ENCODE data around the gene B3GNT8.
A peak's percentile ranks its signal among the peaks of the same experiment; 100 is the strongest.
"Not testable (repeated sequence)": the region's sequence is repeated elsewhere in the genome, so short reads cannot be mapped to it uniquely, and the experiment has no call there.

B3GNT8 gene

DNA sequence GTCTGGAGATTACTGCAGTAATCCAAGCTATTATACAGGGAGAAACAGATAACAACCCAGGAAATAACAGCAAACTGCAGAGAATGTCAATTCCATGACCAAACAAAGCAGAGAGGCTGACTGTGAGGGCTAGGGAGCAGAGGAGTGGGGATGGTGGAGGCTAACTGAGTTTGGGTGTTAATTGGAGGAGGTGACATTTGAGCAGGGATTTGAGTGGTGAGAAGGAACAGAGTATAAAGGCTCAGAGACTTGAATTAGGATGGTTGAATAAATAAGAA lies 9.4 kb upstream of the B3GNT8 start:
- DNase-seq, result no peak

DNA sequence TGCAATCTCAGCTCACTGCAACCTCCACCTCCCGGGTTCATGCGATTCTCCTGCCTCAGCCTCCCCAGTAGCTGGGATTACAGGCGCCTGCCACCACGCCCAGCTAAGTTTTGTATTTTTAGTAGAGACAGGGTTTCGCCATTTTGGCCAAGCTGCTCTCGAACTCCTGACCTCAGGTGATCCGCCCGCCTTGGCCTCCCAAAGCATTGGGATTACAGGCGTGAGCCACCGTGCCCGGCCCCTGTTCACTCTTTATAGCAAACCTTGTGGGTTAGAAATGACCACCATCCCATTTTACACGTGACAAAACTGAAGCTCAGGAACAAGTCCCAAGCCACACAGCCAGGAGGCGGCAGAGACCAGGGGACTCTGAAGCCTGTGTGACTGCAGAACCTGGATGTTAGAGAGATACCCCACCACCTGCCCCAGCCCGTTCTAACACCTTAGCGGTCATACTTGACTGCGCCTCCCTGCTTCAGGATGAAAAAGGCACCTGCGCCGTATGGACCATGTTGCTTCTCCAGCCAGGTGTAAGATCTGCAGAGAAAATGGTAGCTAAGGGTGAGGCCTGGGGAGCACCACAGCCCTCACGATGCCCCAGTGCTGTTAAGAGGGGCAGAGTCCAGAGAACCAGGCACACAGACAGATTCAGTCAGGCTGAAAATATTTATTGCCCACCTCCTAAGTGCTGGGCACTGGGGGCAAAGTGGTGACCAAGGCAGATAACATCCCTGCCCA lies 8.9 kb upstream of the B3GNT8 start:
- no peak for DNase-seq

DNA sequence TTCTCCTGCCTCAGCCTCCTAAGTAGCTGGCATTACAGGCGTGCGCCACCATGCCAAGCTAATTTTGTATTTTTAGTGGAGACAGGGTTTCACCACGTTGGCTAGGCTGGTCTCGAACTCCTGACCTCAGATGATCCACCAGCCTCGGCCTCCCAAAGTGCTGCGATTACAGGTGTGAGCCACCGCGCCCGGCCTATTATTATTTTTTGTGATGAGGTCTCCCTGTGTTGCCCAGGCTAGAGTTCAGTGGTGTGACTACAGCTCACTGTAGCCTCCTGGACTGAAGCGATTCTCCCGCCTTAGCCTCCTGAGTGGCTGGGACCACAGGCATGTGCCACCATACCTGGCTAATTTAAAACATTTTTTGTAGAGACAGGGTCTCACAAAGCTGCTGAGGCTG lies 8.2 kb upstream of the B3GNT8 start:
- DNase-seq, result not testable (repeated sequence)

DNA sequence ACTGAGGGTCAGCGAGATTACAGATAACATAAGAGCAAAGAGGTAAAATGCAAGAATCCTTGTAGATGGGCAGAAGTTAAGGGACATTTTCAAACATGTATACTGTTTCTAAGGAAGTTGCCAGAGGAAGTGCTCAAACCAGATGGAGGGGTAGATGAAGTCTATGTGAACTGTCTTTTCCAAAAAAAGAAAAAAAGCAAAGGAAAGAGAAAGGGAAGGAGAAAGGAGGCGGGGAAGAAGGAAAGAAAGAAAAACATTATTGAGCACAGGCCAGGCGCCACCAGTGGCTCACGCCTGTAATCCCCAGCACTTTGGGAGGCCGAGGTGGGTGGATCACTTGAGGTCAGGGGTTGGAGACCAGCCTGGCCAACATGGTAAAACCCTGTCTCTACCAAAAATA lies 7.3 kb upstream of the B3GNT8 start:
- no peak for DNase-seq

DNA sequence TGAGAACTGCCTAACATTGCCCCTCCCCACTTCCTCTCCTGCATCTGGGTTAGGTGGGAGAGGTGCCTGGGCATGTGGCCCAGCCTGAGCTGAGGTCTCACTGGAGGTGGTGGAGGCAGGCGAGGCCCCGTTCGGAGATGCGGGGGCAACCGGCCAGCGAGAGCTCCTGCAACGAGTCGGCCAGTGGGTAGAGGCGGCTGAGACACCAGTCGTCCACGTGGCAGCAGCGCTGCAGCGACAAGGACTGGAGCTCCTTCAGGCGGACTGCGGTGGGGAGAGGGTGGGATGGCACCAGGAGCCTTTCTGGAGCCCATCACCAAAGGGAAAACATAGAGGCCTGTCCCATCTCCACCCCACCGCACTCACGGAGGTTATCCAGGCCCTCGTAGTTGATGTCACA lies 6.0 kb upstream of the B3GNT8 start:
- no peak for DNase-seq

DNA sequence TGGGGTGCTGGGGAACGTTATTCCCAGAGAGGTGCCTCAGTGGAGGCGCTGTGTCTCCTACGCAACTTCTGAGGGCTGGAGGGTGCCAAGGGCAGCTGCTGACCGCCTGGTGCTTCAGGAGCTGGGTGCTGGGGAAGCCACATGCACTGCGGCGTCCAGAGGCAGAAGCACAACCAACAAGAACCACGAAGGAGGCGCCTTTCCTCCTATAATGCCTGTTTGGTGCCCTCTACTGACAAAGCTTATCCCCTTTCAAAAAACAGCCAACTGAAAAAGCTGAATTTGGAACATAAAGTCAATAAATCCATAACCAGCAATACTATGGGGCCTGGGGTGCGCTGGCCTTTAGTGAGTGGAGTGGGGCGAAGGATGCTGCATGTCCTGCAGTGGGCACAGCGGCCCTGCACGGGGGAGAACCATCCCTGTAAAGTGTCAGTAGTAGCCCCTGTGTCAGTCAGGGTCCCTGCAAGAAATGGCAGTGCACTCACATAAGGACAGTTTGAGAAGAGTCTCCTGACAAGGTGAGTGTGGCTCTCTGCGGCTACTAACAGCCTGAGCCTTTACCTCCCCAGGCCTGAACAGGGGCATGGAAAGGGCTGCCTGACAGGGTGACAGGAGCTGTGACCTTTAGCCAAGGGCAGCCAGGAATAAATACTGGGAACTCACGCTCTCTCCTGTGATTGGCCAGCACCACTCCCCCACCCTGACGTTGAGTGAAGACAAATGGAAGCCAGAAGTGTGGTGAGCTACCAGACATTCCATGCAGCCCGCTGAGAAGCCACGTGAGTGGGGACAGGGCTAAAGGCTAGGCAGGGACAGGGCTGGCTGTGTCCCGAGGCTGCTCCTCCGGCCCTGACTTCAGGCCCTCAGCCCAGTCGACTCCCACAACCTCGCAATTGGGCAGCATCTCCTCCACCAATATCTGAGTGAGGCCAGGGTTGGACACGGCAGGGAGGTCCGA lies 4.5 kb upstream of the B3GNT8 start:
- peak; percentile 28 to 34 for DNase-seq

DNA sequence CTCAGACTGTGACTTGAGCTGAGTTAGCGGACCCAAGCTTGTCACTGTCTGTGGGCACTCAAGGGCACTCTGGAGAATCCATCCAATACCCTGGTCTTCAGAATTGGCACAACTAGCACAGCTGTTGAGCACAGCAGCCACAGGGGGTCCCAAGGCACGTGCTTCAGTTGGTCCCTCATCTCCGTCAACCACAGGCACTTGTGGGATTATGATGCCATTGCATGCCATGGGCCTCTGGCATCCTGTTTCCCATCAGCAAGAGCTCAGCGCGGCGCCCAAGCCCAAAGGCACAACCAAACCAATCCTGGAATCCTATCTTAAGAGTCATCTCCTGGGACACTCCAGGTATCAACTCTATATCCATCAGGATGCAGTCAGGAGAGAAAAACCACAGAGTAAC lies 3.7 kb upstream of the B3GNT8 start:
- DNase-seq, result no peak

DNA sequence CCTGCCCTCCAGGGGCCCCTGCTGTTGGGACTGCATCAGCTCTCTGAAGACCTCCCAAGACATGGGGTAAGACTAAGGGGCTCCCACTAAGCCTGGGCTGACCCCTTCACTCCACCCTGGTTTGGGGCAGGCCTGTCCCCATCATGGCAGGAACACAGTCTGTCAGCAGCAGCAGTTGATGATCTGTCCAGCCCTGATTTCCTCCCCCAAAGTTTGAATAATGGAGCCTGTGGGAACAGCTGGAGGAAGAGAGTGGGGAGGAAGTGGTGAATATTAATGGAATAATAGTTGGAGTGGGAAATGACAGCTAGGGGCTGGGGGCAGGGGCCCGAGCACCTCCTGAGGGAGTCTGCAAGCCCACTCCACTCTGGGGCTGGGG lies 1.3 kb upstream of the B3GNT8 start:
- no peak for DNase-seq

DNA sequence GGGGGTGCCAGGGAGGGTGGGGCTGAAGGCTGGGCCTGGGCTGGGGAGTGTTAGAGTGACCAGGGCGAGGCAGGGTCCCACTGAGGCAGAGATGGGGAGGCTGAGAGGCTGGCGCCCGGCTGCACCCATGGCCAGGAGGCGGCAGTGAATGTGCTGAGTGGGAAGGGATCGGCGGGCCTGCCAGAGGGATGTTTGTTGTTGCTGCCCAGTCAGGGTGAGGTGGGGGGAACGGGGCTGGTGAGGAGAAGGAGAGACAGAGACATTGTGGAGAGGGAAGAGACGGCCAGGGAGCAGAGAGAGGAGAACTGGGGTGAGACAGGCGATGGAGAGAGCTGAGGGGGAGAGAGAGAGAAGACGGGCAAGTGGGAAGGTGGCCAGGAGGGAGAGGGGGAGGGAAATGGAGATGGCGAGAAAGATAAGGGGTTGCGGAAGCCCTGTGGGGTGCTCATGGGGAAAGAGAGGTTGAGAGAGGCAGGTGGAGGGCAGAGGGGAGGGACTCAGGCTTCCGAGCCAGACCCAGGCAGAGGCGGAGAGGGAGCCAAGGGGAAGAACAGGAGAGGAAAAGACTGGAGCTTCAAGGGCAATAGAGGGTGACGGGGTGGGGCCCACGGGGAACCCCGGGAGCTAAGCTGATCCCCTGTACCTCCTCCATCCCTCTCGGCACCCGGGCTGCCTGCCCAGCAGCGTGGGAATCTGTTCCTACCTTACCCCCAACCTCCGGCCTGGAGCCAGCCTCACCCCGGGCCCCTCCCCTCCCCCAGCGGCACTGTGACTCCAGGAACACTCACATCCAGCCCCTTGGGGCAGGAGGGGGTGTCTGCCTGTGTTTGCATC lies 690 bp upstream of the B3GNT8 start:
- DNase-seq, result peak; percentile 54 to 70

DNA sequence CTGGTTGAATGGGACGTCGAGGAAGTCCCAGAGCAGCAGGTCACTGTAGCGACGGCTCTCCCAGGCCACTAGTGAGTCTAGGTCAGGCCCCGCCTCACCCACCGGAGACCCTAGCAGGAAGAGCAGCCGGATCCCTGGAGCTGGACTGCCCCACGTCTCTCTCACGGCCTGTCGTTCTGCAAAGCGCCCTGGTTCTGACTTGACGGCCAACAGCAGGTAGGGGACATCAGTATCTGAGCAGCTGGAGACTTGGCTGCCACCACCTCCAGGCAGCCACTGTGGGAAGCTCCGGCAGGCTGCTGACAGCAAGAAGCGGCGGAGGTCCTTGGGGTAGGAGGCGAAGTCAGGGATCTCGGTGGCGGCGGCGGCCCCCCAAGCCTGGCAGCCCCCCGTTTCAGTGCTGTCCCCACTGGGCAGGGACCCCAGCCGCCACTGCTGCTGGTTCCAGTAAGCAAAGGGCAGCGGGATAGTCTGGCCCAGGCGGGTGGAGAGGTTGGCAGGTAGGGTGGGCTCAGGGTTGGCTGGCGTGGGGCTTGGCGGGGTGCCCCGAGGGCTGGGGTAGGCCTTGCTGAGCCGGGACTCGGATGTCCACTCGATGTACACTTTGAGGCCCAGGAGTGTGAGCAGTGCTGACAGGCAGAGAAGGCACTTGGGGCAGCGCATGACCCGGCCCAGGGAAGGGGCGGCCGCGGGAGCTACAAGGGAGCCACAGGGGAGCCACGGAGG lies 895 bp downstream of the B3GNT8 start:
- DNase-seq, result no peak

DNA sequence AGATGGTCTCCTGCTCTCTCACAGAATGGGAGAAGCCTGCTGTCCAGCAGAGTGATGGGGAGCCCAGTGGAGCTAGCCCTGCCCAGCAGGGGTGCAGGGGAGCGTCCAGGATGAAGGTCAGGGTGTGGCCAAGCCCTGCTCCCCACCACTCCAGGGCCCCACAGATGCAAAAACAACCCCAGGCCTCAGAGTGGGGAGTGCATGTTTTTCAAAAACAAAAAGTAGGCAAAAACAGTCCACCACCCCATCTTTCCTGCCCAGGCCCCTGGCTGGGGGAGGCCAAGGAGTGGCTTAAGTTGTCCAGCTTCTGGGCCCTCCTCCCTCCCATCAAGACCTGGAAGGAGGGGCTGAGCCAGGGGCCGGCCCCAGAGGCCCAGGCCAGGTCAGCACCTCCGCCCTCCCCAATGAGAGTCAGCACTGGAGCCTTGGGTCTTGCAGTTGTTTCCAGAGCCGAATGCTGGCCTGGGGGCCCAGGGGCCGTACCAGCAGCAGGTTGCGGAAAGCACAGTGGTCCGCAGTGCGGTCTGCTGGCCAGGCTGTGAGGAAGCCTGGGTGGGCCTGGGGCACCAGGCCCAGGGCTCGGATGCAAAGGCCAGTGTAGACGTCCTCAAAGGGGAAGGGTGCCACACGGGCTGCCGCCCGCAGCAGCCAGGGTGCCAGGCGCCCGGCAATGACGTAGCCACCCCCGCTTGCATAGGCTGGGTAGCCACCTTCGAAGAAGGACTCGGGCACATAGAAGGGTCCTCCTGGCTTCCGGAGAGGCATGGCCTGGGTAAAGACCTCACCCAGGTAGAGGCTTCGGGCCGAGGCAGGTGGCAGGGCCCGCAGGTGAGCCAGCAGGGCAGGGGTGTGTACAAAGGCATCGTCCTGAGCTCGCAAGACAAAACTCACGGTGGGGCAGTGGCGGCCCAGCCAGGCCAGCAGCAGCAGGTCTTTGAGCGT lies 1.7 kb downstream of the B3GNT8 start:
- DNase-seq, result no peak

DNA sequence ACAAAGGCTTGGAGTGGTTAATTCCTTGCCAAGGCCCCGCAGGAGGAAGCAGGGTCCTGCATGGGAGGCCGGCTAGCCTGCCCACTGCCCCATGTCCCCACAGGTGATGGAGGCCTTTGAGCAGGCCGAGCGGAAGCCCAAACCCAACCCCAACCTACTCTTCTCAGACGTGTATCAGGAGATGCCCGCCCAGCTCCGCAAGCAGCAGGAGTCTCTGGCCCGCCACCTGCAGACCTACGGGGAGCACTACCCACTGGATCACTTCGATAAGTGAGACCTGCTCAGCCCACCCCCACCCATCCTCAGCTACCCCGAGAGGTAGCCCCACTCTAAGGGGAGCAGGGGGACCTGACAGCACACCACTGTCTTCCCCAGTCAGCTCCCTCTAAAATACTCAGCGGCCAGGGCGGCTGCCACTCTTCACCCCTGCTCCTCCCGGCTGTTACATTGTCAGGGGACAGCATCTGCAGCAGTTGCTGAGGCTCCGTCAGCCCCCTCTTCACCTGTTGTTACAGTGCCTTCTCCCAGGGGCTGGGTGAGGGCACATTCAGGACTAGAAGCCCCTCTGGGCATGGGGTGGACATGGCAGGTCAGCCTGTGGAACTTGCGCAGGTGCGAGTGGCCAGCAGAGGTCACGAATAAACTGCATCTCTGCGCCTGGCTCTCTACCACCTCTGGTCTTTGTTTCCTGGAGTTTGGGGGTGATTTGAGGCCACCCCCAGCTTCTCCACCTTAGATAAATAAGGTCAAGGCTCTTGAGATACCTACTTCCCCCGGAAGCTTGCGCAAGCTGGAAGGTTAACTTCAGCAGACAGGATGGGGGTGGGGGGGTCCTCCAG lies 2.6 kb downstream of the B3GNT8 start:
- peak in 1 of 2 donors; percentile 15 for DNase-seq

DNA sequence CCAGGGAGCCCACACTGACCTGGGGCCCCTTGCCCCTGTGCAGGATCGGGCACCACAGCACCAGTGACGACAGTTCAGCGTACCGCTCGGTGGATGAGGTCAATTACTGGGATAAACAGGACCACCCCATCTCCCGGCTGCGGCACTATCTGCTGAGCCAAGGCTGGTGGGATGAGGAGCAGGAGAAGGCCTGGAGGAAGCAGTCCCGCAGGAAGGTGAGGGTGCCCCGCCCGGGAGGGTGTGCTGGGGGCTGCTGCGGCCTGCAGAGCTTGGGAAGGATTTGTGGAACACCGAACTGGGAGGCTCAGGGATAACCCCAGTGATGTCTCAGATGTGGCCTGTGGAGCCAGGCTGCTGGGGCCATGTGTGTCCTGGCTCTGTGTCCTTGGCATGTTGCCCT lies 4.2 kb downstream of the B3GNT8 start:
- DNase-seq, result no peak

DNA sequence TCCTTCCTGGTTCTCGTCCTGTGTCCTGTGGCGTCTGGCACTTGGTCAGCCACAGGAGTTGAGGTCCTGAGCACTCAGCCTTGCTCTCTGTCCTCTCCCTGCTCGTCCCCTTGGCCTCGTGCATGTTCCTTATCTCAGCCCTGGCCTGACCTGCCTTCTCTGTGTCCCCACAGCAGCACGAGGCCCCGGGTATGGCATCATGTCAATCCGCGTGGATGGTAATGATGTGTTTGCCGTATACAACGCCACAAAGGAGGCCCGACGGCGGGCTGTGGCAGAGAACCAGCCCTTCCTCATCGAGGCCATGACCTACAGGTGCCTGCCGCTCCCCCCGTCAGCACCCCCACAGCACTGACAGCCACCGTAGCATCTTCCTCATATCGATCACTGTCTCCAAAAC lies 4.7 kb downstream of the B3GNT8 start:
- no peak for DNase-seq

DNA sequence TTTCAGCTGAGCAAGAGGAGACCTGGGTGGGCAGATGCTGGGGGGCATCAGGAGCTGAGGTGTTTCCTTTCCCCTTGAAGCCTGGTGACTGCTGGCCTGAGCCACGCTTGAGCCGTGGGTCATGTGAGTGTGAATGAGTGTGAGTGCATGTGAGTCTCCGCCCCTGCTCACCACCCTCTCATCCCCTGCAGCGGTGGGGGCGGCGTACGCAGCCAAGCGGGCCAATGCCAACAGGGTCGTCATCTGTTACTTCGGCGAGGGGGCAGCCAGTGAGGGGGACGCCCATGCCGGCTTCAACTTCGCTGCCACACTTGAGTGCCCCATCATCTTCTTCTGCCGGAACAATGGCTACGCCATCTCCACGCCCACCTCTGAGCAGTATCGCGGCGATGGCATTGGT lies 5.2 kb downstream of the B3GNT8 start:
- no peak for DNase-seq

DNA sequence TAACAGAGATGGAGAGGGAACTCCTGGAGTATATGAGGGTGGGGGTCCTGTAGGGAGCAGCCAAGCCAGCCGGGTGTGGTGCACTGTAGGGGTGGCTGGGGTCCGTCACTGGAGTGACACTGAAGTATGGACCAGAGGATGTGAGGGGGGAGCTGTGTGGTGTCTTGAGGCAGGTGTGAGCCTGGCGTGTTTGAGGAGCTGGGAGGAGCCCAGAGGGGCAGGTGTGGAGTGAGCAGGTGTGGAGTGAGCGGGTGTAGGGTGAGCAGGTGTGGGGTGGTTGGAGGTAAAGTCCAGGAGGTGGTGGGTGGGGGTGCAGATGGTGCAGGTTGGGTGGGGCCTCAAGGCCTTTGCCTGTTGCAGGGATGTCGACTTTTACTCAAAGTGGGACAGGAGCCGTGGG lies 5.9 kb downstream of the B3GNT8 start:
- no peak for DNase-seq

DNA sequence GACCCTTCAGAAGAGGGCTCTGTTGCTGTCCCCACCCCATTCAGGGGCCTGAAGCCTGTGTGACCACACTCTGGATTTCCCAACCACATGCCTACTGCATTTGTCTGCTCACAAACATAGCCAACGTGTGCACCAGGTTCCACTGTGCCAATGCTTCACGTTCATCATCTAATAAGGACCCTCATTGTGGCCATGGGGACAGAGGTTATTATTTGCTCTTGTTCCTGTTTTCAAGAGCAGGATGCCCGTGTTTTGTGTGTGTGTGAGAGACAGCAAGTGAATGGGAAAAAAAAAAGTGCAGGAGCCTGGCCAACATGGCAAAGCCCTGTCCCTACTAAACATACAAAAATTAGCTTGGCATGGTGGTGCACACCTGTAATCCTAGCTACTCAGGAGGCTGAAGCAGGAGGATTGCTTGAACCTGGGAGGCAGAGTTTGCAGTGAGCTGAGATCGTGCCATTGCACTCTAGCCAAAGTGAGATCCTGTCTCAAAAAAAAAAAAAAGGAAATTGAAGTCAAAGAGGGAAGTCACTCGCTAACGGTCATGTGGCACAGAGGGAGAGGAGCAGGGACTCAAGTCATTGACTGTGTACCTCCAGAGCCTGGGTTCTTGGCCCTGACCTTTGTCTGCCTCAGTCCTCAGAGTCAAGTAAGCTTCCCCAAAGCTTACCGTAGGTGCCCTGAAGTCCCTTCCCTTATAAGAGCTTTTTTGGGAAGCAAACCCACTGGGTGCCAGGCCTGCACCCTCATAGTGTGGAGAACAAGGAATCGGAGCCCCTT lies 6.9 kb downstream of the B3GNT8 start:
- peak in 1 of 2 donors; percentile 39 for DNase-seq

DNA sequence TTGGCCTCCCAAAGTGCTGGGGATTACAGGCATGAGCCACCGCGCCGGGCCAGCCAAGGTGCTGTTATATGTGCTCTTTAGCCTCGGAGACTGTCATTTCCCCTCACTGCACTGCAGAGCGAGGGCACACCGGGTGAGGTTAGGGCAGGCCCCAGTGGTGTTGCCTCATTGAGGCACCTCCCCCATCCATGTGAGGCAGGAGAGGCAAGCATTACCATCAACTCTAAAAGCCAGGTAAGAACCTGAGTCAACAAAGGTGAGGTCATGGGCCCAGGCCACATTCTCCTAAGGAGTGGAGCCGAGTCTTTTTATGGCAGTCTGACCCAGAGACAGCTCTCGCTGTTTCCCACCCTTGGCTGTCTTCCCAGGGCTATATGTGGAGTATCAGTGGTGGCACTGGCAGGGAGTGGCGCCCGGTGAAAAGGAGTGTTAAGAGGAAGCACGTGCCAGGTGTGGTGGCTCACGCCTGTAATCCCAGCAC lies 10.9 kb downstream of the B3GNT8 start:
- no peak for DNase-seq

DNA sequence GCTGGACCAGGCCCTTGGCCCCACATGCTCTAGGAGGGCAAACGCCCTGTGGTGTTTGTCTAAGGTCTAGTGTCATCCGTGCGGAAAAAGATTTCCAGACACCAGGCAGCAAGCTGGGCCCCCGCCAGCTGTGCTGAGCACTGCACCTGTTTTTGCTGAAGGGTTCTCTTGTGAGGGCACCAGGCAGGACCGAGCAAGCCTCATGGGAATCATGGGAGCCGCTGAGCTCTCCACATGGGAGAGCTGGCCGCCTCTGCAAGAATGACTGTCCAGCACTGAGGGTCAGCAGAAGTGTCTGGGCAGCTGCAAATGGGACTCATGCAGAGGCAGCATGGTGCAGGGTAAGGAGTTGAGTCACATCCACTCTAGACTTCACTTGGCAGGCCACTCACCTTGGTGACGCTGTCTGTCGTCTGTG lies 12.0 kb downstream of the B3GNT8 start:
- no peak for DNase-seq

DNA sequence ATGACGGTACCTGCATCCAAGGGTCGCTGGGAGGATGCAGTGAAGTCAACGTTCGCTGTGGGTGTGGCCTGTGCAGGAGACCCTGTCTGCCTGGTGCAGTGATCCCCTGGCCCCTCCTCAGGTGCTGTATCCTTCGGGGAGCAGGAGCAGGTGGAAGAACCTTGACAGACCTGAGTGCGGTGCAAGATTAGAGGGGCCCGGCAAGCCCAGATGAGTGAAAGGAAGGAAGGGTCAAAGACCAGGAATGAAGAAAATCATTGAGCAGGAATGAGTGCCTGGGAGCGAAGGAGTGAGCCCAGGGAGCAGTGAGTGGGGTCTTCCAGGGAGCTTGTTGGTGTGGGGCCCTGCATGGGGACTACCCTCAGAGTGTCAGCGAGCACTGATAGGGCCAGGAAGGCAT lies 12.7 kb downstream of the B3GNT8 start:
- DNase-seq, result no peak

All from CD4-positive, alpha-beta T cell treated with Interleukin-4 for 1 hour (primary cell).